ENCODE results near the gene CDCP1. TPM values are rescaled to one million over a fixed set of nuclear protein-coding genes. Genes with fewer than 3 reads are reported as not detected.

The CDCP1 gene
- total RNA-seq, 4 donors from 2014 or later = 29.7 to 68.3 (median 61.5) TPM

- no peak for TF ChIP-seq CTCF (IDR thresholded peaks at IDR 0.05)
- DNase-seq = no peak
- no peaks in the 10 kb centered on the region for H3K27me3 ChIP-seq
- H3K36me3 ChIP-seq = no peaks in the 10 kb centered on the region
- H3K4me1 ChIP-seq = peaks cover 0 to 3% (median 0%) of the 10 kb centered on the region in 4 donors
- no peaks in the 10 kb centered on the region for H3K9me3 ChIP-seq
- no peak overlapping the region for H3K27ac ChIP-seq
- no peak overlapping the region for H3K4me3 ChIP-seq
Measured at GRCh38 chr3:45179163-45179562, 33.0 kb upstream of the CDCP1 start.

DNA sequence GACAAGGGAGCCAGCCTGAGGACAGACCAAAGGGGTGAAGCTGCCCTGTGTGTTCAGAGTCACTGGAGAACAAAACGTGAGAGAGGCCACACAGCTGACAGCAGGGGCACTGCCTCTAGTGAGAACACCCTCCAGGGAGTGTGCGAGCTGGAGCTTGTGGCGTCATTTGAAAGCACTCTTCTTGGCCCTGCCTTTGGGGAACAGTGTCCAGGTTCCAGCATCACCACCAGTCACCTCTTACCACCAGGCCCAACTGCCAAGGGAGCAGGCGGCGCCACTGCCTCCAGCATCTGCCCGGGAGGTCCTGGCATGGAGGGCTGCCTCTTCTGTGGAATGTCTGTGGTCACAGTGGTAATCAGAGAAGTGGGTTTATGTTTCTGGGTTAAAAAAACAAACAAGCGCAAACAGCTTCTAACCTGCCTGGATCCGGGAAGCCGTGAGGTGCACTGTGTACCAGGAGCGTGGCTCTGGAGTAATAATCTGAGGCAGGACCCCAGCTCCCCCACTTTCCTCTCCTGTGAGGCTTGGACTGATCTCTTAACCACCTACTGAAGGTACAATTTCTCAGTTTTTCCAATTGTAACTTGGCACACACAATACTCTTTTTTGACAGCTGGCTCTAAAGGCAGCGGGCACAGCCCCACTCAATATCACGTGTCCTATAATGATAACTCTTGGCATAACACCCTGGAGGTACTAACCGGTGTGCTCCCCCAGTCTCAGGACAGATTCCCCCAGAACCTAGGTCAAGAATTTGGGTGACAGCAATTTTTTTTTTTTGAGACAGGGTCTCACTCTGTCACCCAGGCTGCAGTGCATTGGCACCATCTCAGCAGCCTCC lies 32.2 kb upstream of the CDCP1 start:
- no peaks in the 10 kb centered on the region for H3K9me3 ChIP-seq
- no peaks in the 10 kb centered on the region for H3K27me3 ChIP-seq
- H3K4me1 ChIP-seq = peaks cover 0 to 3% (median 0%) of the 10 kb centered on the region in 4 donors
- TF ChIP-seq POLR2A (IDR thresholded peaks at IDR 0.05) (no peak), CTCF (IDR thresholded peaks at IDR 0.05) (no peak)
- DNase-seq = no peak
- no peaks in the 10 kb centered on the region for H3K36me3 ChIP-seq
- no peak overlapping the region for H3K4me3 ChIP-seq
- no peak overlapping the region for H3K27ac ChIP-seq

DNA sequence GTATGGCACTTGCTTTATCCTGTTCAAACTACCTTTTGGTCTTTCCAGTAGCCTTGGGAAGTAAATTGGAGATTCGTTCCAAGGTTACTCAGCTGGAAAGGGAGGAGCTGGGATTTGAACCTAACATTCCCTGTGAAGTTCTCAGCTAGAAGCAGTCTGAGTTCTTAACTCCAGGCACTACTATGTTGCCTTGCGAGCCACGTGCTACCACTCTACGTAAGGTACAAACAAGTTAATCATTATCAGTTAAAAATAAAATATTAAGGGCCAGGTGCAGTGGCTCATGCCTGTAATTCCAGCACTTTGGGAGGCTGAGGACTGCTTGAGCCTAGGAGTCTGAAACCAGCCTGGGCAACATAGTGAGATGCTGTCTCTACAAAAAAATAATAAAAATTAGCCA lies 30.7 kb upstream of the CDCP1 start:
- no peak for DNase-seq
- Histone ChIP-seq H3K4me1 (no peaks in the 10 kb centered on the region), H3K27ac (no peak overlapping the region), H3K4me3 (no peak overlapping the region), H3K36me3 (no peaks in the 10 kb centered on the region), H3K27me3 (no peaks in the 10 kb centered on the region), H3K9me3 (no peaks in the 10 kb centered on the region)
- no peak for TF ChIP-seq CTCF (IDR thresholded peaks at IDR 0.05)
- no peak for TF ChIP-seq POLR2A (IDR thresholded peaks at IDR 0.05)

DNA sequence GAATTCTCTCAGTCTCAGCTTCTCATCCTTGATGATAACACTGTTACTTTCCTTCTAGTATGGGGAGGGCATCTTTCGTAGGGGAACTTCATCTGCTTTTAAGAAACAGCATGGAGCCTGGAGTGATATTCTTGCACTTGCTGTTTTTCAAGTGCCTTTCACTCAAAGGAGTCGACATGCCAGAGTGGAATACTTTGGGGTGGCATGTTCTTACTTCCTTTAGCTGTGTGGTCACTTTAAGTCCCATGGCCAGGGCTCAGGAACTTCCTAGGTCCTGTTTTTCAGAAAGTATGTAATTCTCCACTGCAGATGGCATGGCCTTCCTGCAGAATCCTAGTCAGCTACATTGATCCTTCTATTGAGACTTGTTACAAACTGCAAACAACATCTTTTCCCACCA lies 28.1 kb upstream of the CDCP1 start:
- H3K36me3 ChIP-seq = no peaks in the 10 kb centered on the region
- no peak overlapping the region for H3K4me3 ChIP-seq
- DNase-seq = no peak
- no peaks in the 10 kb centered on the region for H3K4me1 ChIP-seq
- no peaks in the 10 kb centered on the region for H3K27me3 ChIP-seq
- H3K27ac ChIP-seq = no peak overlapping the region
- TF ChIP-seq CTCF (IDR thresholded peaks at IDR 0.05) (no peak), POLR2A (IDR thresholded peaks at IDR 0.05) (no peak)
- no peaks in the 10 kb centered on the region for H3K9me3 ChIP-seq

DNA sequence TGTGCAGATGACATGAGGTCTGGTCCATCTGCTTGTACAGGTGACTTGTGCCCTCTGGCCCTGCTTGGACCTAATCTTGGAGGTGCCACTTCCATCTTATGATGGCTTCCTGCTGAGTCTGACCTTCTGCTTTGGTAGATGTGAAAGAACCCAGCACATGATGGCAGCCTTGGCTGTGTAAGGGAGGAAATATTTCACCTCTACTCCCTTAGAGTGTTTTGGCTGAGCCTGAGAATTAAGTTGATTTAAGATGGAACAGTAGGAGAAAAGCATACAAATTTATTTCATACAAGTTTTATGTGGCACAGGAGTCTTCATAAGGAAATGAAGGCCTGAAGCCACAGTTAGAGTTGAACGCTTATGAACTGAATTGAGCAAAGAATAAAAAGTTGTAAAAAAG lies 27.6 kb upstream of the CDCP1 start:
- DNase-seq = no peak
- no peak overlapping the region for H3K27ac ChIP-seq
- H3K36me3 ChIP-seq = no peaks in the 10 kb centered on the region
- H3K4me1 ChIP-seq = no peaks in the 10 kb centered on the region
- no peak overlapping the region for H3K4me3 ChIP-seq
- TF ChIP-seq POLR2A (IDR thresholded peaks at IDR 0.05) = no peak
- TF ChIP-seq CTCF (IDR thresholded peaks at IDR 0.05) = no peak
- H3K27me3 ChIP-seq = no peaks in the 10 kb centered on the region
- H3K9me3 ChIP-seq = no peaks in the 10 kb centered on the region
